Activated naive CD8-positive, alpha-beta T cell treated with anti-CD3 and anti-CD28 coated beads, Interleukin-2, amount 10 ng/mL, durations not matched to agents 7 days and 5 days (primary cell): Measurements from ENCODE around the gene FRS3. TPM values are rescaled to one million over a fixed set of nuclear protein-coding genes. Genes with fewer than 3 reads are reported as not detected.
A peak's percentile ranks its signal among the peaks of the same experiment; 100 is the strongest.
"Not testable (repeated sequence)": the region's sequence is repeated elsewhere in the genome, so short reads cannot be mapped to it uniquely, and the experiment has no call there.

Experiments used
- ATAC-seq: fragments of 150-1000 bp; cut with Tn5 transposase; one replicate; pipeline ENCODE4 v1.10.0; 2021; ENCODE audit warnings: low read depth, moderate library complexity
- POLR2A ChIA-PET: fragments of 350-600 bp; sonication (Branson Sonifier 250); formaldehyde crosslinking; loops from one replicate; lab custom pipeline; 2021; ENCODE audit warnings: antibody characterized with exemption; lab: Charles Lee
- DNase-seq: peaks from one replicate; pipeline ENCODE4 v3.0.0; 2021
- H3K27ac Mint-ChIP-seq: one replicate; pipeline ENCODE4 v1.8.0; 2022; ENCODE audit warnings: mild to moderate bottlenecking, mixed read lengths
- H3K27me3 Mint-ChIP-seq: one replicate; pipeline ENCODE4 v1.8.0; 2022; ENCODE audit warnings: mild to moderate bottlenecking, moderate library complexity, mixed read lengths
- H3K36me3 Mint-ChIP-seq: one replicate; pipeline ENCODE4 v1.8.0; 2021; ENCODE audit warnings: mild to moderate bottlenecking, mixed read lengths
- H3K4me1 Mint-ChIP-seq: one replicate; pipeline ENCODE4 v1.8.0; 2021; ENCODE audit warnings: mixed read lengths
- H3K4me3 Mint-ChIP-seq: one replicate; pipeline ENCODE4 v1.8.0; 2022; ENCODE audit warnings: mild to moderate bottlenecking, moderate library complexity, mixed read lengths
- H3K9me3 Mint-ChIP-seq: one replicate; pipeline ENCODE4 v1.8.0; 2021; ENCODE audit warnings: mixed read lengths
- total RNA-seq, 2 experiments: library from RNA; stranded (reverse); gene quantifications; one replicate each; pipeline ENCODE4 v1.2.3, GENCODE V29; 2021

Gene FRS3
- 1 to 10 TPM; 6.2 to 8.3 TPM for total RNA-seq

- Mint-ChIP-seq H3K27ac (peak within 1 kb of the TSS; percentile 79), H3K4me1 (peaks cover 11% of the 10 kb centered on the region), H3K9me3 (no peaks in the 10 kb centered on the region), H3K36me3 (no peaks in the 10 kb centered on the region), H3K27me3 (peaks cover 18% of the 10 kb centered on the region), H3K4me3 (peak within 1 kb of the TSS; percentile 94)
- POLR2A ChIA-PET, result interaction anchor here (1.6 kb wide), 1 partner anchor 264 kb away, joined by 4 read pairs; no protein-coding TSS in a partner anchor
- DNase-seq (peak; percentile 100), ATAC-seq (peak; percentile 94)
Measured at GRCh38 chr6:41779788-41780550, at the start of gene FRS3. TSS of gene FRS3 (minus strand) at chr6:41779900. CDS start at chr6:41776987, 2,913 bp downstream.

GRCh38 chr6:41826343-41827022, 46.8 kb upstream of the FRS3 start:
- DNase-seq, result no peak
- no peak for ATAC-seq
- Mint-ChIP-seq H3K27me3 (no peaks in the 10 kb centered on the region), H3K4me1 (no peaks in the 10 kb centered on the region), H3K4me3 (no peak overlapping the region), H3K36me3 (no peaks in the 10 kb centered on the region), H3K27ac (no peak overlapping the region), H3K9me3 (no peaks in the 10 kb centered on the region)
- POLR2A ChIA-PET, result no interaction called here

- Mint-ChIP-seq H3K4me3 (no peak overlapping the region), H3K27ac (no peak overlapping the region), H3K27me3 (no peaks in the 10 kb centered on the region), H3K4me1 (no peaks in the 10 kb centered on the region), H3K36me3 (no peaks in the 10 kb centered on the region), H3K9me3 (no peaks in the 10 kb centered on the region)
- DNase-seq (no peak), ATAC-seq (no peak)
- POLR2A ChIA-PET, result interaction anchor here (0.5 kb wide), 1 partner anchor 17 kb away, joined by 3 read pairs; no protein-coding TSS in a partner anchor
Measured at GRCh38 chr6:41824571-41825569, 45.2 kb upstream of the FRS3 start.

GRCh38 chr6:41823178-41823577, 43.5 kb upstream of the FRS3 start:
- no peak for ATAC-seq
- Mint-ChIP-seq H3K4me3 (no peak overlapping the region), H3K9me3 (no peaks in the 10 kb centered on the region), H3K27me3 (no peaks in the 10 kb centered on the region), H3K4me1 (no peaks in the 10 kb centered on the region), H3K27ac (no peak overlapping the region), H3K36me3 (no peaks in the 10 kb centered on the region)
- POLR2A ChIA-PET, result no interaction called here
- no peak for DNase-seq

- Mint-ChIP-seq H3K27me3 (no peaks in the 10 kb centered on the region), H3K9me3 (no peaks in the 10 kb centered on the region), H3K27ac (no peak overlapping the region), H3K4me3 (no peak overlapping the region), H3K36me3 (no peaks in the 10 kb centered on the region), H3K4me1 (no peaks in the 10 kb centered on the region)
- no peak for DNase-seq
- POLR2A ChIA-PET, result no interaction called here
- ATAC-seq, result no peak
Measured at GRCh38 chr6:41822021-41822420, 42.3 kb upstream of the FRS3 start.

GRCh38 chr6:41821266-41821665, 41.6 kb upstream of the FRS3 start:
- Mint-ChIP-seq H3K36me3 (no peaks in the 10 kb centered on the region), H3K27me3 (no peaks in the 10 kb centered on the region), H3K4me1 (peaks cover under 1% of the 10 kb centered on the region), H3K9me3 (no peaks in the 10 kb centered on the region), H3K27ac (no peak overlapping the region), H3K4me3 (no peak overlapping the region)
- POLR2A ChIA-PET, result no interaction called here
- DNase-seq (no peak), ATAC-seq (no peak)

- H3K27ac Mint-ChIP-seq, result no peak overlapping the region
- H3K36me3 Mint-ChIP-seq, result no peaks in the 10 kb centered on the region
- POLR2A ChIA-PET, result interaction anchor here (0.6 kb wide), 1 partner anchor 272 kb away, joined by 3 read pairs; no protein-coding TSS in a partner anchor
- H3K4me3 Mint-ChIP-seq, result no peak overlapping the region
- no peak for ATAC-seq
- no peak for DNase-seq
- H3K4me1 Mint-ChIP-seq, result peaks cover 4% of the 10 kb centered on the region
- H3K27me3 Mint-ChIP-seq, result no peaks in the 10 kb centered on the region
- no peaks in the 10 kb centered on the region for H3K9me3 Mint-ChIP-seq
Measured at GRCh38 chr6:41818271-41819054, 38.8 kb upstream of the FRS3 start.

GRCh38 chr6:41815587-41815986, 35.9 kb upstream of the FRS3 start:
- no peak for ATAC-seq
- POLR2A ChIA-PET, result no interaction called here
- Mint-ChIP-seq H3K36me3 (no peaks in the 10 kb centered on the region), H3K9me3 (no peaks in the 10 kb centered on the region), H3K27me3 (no peaks in the 10 kb centered on the region), H3K4me1 (peaks cover 4% of the 10 kb centered on the region), H3K27ac (no peak overlapping the region), H3K4me3 (no peak overlapping the region)
- DNase-seq, result no peak

GRCh38 chr6:41814629-41815028, 34.9 kb upstream of the FRS3 start:
- DNase-seq, result no peak
- no peak for ATAC-seq
- no peaks in the 10 kb centered on the region for H3K36me3 Mint-ChIP-seq
- POLR2A ChIA-PET, result no interaction called here
- peaks cover 4% of the 10 kb centered on the region for H3K4me1 Mint-ChIP-seq
- no peak overlapping the region for H3K4me3 Mint-ChIP-seq
- no peaks in the 10 kb centered on the region for H3K9me3 Mint-ChIP-seq
- H3K27me3 Mint-ChIP-seq, result no peaks in the 10 kb centered on the region
- H3K27ac Mint-ChIP-seq, result no peak overlapping the region

GRCh38 chr6:41813956-41814355, 34.3 kb upstream of the FRS3 start:
- H3K4me3 Mint-ChIP-seq, result no peak overlapping the region
- peaks cover 4% of the 10 kb centered on the region for H3K4me1 Mint-ChIP-seq
- H3K36me3 Mint-ChIP-seq, result no peaks in the 10 kb centered on the region
- H3K9me3 Mint-ChIP-seq, result no peaks in the 10 kb centered on the region
- no peak overlapping the region for H3K27ac Mint-ChIP-seq
- ATAC-seq, result no peak
- no peaks in the 10 kb centered on the region for H3K27me3 Mint-ChIP-seq
- POLR2A ChIA-PET, result no interaction called here
- DNase-seq, result no peak

GRCh38 chr6:41813469-41813868, 33.8 kb upstream of the FRS3 start:
- no peak overlapping the region for H3K4me3 Mint-ChIP-seq
- POLR2A ChIA-PET, result no interaction called here

GRCh38 chr6:41811946-41812345, 32.2 kb upstream of the FRS3 start:
- POLR2A ChIA-PET, result not testable (repeated sequence)

More at GRCh38 chr6:41813469-41813868, 33.8 kb upstream of the FRS3 start:
- ATAC-seq (no peak), DNase-seq (no peak)
- Mint-ChIP-seq H3K36me3 (no peaks in the 10 kb centered on the region), H3K27ac (no peak overlapping the region), H3K4me1 (peaks cover 4% of the 10 kb centered on the region), H3K9me3 (no peaks in the 10 kb centered on the region), H3K27me3 (no peaks in the 10 kb centered on the region)

More at GRCh38 chr6:41811946-41812345, 32.2 kb upstream of the FRS3 start:
- H3K4me1 Mint-ChIP-seq, H3K36me3 Mint-ChIP-seq, H3K27me3 Mint-ChIP-seq, DNase-seq, H3K4me3 Mint-ChIP-seq, H3K9me3 Mint-ChIP-seq, H3K27ac Mint-ChIP-seq, ATAC-seq: not testable (repeated sequence)
